Endothelial cell (in vitro differentiated cells): ENCODE data around the gene C19orf18. TPM values are rescaled to one million over a fixed set of nuclear protein-coding genes. Genes with fewer than 3 reads are reported as not detected.
A peak's percentile ranks its signal among the peaks of the same experiment; 100 is the strongest.
"Not testable (repeated sequence)": the region's sequence is repeated elsewhere in the genome, so short reads cannot be mapped to it uniquely, and the experiment has no call there.

Experiments
- DNase-seq: peaks from one replicate; pipeline ENCODE4 v3.0.0; 2021; ENCODE audit warnings: low spot score
- H3K27ac Mint-ChIP-seq: one replicate; pipeline ENCODE4 v1.8.0; 2021; ENCODE audit warnings: mixed read lengths, inconsistent platforms; ENCODE audit not compliant: unreplicated experiment
- H3K27me3 Mint-ChIP-seq: one replicate; pipeline ENCODE4 v1.8.0; 2021; ENCODE audit warnings: mild to moderate bottlenecking, moderate library complexity, mixed read lengths, inconsistent platforms; ENCODE audit not compliant: unreplicated experiment
- H3K36me3 Mint-ChIP-seq: one replicate; pipeline ENCODE4 v1.8.0; 2021; ENCODE audit warnings: mild to moderate bottlenecking, low read depth, mixed read lengths, inconsistent platforms; ENCODE audit not compliant: unreplicated experiment
- H3K4me1 Mint-ChIP-seq: one replicate; pipeline ENCODE4 v1.8.0; 2021; ENCODE audit warnings: mild to moderate bottlenecking, mixed read lengths, inconsistent platforms; ENCODE audit not compliant: unreplicated experiment
- H3K4me3 Mint-ChIP-seq: one replicate; pipeline ENCODE4 v1.8.0; 2021; ENCODE audit warnings: mild to moderate bottlenecking, mixed read lengths, inconsistent platforms; ENCODE audit not compliant: unreplicated experiment
- H3K9me3 Mint-ChIP-seq: one replicate; pipeline ENCODE4 v1.8.0; 2021; ENCODE audit warnings: mixed read lengths, inconsistent platforms; ENCODE audit not compliant: unreplicated experiment
- CTCF ChIP-seq: fragments of 200-600 bp; sonication (generic); IDR thresholded peaks from one replicate; pipeline ENCODE4 v1.5.0; 2021; ENCODE audit warnings: antibody characterized with exemption; ENCODE audit not compliant: unreplicated experiment
- total RNA-seq: library from RNA; stranded (reverse); fragmentation: NEBNext Ultra II Directional; extraction: Animal tissue kit (Norgen Biotek cat#: 25700); gene quantifications from one replicate; pipeline ENCODE4 v1.2.1, GENCODE V29; 2021; ENCODE audit not compliant: unreplicated experiment

The C19orf18 gene
- total RNA-seq, 1 donor from 2014 or later, result 1.8 TPM

GRCh38 chr19:57916168-57916995 is 58.0 kb downstream of the C19orf18 start, which contains the start of gene ZNF417:
TSS of gene ZNF417 (minus strand) at chr19:57916592. CDS start at chr19:57916411, 181 bp downstream.
- H3K27me3 Mint-ChIP-seq, result not testable (repeated sequence)
- peak within 1 kb of the TSS; percentile 89 for H3K27ac Mint-ChIP-seq

GRCh38 chr19:57914531-57914930 is 59.8 kb downstream of the C19orf18 start:
- H3K36me3 Mint-ChIP-seq, result peaks cover 37% of the 10 kb centered on the region
- DNase-seq, result no peak
- H3K4me1 Mint-ChIP-seq, result peaks cover 17% of the 10 kb centered on the region
- H3K4me3 Mint-ChIP-seq, result peak overlapping the region; percentile 75
- H3K27me3 Mint-ChIP-seq, result peaks cover 5% of the 10 kb centered on the region
- TF ChIP-seq CTCF, result no peak
- no peak overlapping the region for H3K27ac Mint-ChIP-seq
- no peaks in the 10 kb centered on the region for H3K9me3 Mint-ChIP-seq

More at GRCh38 chr19:57916168-57916995, 58.0 kb downstream of the C19orf18 start, which contains the start of gene ZNF417:
- Mint-ChIP-seq H3K4me3 (peak within 1 kb of the TSS; percentile 97), H3K4me1 (peaks cover 17% of the 10 kb centered on the region), H3K36me3 (peaks cover 38% of the 10 kb centered on the region)
- not testable (repeated sequence) for H3K9me3 Mint-ChIP-seq
- TF ChIP-seq CTCF, result peak; percentile 18
- DNase-seq, result peak; percentile 79

Other genes starting within 250 kb of the C19orf18 start
- gene ZNF671, start 246.9 kb downstream of the C19orf18 start, total RNA-seq, result 12.2 TPM
- gene ZNF776, start 227.7 kb downstream of the C19orf18 start, total RNA-seq, result 22.6 TPM
- gene ZNF586, start 204.9 kb downstream of the C19orf18 start, total RNA-seq, result 19.6 TPM
- gene ZNF552, start 159.6 kb downstream of the C19orf18 start, total RNA-seq, result 7.0 TPM
- 24.5 TPM for gene ZNF587B, start 144.2 kb downstream of the C19orf18 start, total RNA-seq
- 36.8 TPM for gene ZNF587, start 124.7 kb downstream of the C19orf18 start, total RNA-seq
- gene ZNF814, start 85.5 kb downstream of the C19orf18 start, total RNA-seq, result 22.3 TPM
- gene ZNF417, start 57.9 kb downstream of the C19orf18 start, total RNA-seq, result 16.7 TPM
- gene ZNF418, start 39.1 kb downstream of the C19orf18 start, total RNA-seq, result 14.0 TPM
- 10.4 TPM for gene ZNF256, start 26.8 kb downstream of the C19orf18 start, total RNA-seq
- gene ZNF606, start 28.3 kb upstream of the C19orf18 start, total RNA-seq, result 22.3 TPM
- gene ZSCAN1, start 59.5 kb upstream of the C19orf18 start, total RNA-seq, result not detected
- 1.1 TPM for gene ZNF135, start 84.7 kb upstream of the C19orf18 start, total RNA-seq
- 47.7 TPM for gene ZSCAN18, start 123.7 kb upstream of the C19orf18 start, total RNA-seq
- gene ZNF329, start 176.3 kb upstream of the C19orf18 start, total RNA-seq, result 14.9 TPM
- 21.4 TPM for gene ZNF274, start 208.5 kb upstream of the C19orf18 start, total RNA-seq